ENCODE data around the gene MERTK.

MERTK gene

DNA sequence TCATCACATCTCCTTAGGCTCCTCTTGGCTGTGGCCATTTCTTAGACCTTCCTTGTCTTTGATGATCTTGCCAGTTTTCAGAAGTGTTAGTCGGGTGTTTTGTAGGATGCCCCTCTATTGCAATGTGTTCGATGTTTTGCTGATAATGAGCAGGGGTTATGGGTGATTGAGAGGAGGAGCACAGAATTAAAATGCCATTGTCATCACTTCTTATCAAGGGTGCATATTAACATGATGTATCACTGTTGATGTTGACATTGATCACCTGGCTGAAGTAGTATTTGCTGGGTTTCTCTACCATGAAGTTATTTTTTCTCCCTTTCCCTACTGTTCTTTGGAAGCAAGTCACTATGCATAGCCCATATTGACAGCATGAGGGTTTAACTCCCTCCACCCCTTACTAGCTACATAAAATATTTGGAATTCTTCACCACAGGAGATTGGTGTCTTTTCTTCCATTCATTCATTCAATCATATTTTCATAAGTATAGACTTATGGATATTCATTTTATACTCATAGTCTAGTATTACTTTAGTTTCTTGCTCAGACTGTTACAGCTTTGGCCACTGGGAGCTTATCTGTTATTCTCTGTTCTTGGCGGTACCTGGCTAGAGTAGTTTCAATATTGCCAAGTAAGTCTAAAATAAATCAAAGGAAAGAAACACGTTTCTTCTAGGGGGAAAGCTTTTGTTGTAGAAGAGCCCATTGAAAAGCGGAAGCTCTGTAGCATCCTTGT, 102.2 kb downstream of the MERTK start:
- no peak for TF ChIP-seq ZFX (IDR thresholded peaks at IDR 0.05)
- TF ChIP-seq, protein P1, sequence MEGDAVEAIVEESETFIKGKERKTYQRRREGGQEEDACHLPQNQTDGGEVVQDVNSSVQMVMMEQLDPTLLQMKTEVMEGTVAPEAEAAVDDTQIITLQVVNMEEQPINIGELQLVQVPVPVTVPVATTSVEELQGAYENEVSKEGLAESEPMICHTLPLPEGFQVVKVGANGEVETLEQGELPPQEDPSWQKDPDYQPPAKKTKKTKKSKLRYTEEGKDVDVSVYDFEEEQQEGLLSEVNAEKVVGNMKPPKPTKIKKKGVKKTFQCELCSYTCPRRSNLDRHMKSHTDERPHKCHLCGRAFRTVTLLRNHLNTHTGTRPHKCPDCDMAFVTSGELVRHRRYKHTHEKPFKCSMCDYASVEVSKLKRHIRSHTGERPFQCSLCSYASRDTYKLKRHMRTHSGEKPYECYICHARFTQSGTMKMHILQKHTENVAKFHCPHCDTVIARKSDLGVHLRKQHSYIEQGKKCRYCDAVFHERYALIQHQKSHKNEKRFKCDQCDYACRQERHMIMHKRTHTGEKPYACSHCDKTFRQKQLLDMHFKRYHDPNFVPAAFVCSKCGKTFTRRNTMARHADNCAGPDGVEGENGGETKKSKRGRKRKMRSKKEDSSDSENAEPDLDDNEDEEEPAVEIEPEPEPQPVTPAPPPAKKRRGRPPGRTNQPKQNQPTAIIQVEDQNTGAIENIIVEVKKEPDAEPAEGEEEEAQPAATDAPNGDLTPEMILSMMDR (conservative IDR thresholded peaks at IDR 0.05): no peak
- H3K27ac ChIP-seq: no peak overlapping the region

DNA sequence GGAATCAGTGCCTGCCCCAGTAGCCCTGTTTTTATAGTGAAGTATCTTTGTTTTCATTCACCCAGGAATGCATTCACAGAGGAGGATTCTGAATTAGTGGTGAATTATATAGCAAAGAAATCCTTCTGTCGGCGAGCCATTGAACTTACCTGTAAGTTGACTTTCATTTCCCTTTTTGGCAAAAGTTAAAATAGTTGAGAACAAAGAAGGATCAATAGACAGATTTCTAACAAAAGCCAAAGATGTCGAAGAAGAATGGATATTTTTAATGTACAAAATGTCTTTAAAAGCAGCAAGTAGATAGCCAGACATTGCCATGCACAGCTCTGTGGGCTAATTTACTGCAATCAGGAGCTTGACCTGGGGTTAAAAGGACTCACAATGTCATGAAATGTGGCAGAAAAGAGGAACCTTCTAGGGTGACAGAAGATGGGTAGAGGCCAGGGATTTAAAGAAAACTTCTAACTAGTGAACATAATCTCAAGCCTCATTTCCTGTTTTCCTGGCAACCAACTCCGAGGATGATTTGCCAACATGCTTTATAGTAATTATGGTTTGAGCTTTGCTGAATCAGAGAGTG, 102.8 kb downstream of the MERTK start:
- H3K27ac ChIP-seq: no peak overlapping the region
- TF ChIP-seq, protein P1 (conservative IDR thresholded peaks at IDR 0.05): no peak
- no peak for TF ChIP-seq ZFX (IDR thresholded peaks at IDR 0.05)

DNA sequence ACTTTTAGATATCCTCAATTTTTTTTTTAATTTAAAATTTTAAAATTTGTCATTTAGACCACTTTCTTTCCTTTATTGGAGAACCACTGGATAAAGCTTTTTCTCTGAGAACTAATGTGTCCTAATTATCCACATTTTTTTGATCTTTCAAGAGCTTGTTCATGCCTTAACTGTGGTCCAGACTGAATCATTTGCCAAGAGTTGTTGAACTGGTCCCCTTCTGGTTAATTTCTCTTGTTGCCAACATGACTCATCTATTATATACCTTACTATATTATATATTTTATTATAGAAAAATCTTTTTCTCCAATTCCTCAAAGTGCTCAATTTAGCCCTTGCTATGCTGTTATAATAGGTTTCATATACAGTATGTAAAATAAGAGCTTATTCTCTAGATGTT, 103.5 kb downstream of the MERTK start:
- H3K27ac ChIP-seq: no peak overlapping the region
- TF ChIP-seq, protein P1 (conservative IDR thresholded peaks at IDR 0.05): no peak
- no peak for TF ChIP-seq ZFX (IDR thresholded peaks at IDR 0.05)

DNA sequence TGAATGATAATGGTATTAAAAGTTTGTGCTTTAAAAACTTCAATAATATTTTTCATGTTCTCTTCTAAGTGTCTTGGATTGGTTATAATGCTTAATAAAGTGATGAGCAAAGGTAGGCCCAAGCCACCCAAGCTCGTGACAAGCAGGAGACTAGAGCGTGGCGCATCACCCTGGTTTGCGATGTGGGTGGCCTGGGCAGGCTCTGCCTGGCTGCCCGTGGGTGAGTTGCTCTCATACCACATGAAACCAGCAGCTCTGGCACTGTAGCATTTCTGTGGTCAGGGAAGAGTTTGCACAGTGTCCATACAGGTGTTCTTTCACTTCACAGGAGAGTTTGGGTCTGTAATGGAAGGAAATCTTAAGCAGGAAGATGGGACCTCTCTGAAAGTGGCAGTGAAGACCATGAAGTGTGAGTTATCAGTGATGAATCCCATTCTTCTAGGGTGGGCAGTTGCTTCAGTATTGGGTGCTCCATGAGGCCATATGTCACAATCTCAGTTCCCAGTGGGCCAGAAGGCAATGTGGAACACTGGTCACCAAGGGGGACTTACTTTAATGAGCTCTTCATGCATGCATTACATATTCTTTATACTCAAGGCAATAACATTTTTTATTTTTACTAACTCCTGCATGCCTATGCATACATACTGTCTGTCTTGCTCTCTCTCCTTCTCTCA, 105.3 kb downstream of the MERTK start:
- H3K27ac ChIP-seq: no peak overlapping the region
- TF ChIP-seq, protein P1 (conservative IDR thresholded peaks at IDR 0.05): no peak
- TF ChIP-seq ZFX (IDR thresholded peaks at IDR 0.05): no peak

DNA sequence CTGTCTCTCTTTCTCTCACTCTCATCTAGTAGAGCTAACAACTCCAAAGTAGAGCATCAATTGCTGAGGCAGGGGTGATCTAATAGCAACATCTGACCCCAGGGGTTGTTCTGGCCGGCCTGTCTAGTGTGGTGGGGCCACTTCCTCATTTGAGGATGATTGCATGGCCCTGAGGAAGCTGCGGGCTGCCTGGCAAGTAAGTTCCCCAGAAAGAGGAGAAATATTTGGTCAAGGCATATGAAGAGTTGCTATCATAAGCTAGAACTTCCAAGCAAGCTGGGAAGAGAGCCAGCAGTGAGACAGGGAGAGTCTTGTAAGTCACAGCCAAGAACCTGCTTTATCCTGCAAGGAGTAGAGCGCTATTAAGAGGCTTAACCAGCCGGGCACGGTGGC, 105.8 kb downstream of the MERTK start:
- H3K27ac ChIP-seq: no peak overlapping the region
- TF ChIP-seq ZFX (IDR thresholded peaks at IDR 0.05): no peak
- TF ChIP-seq, protein P1 (conservative IDR thresholded peaks at IDR 0.05): no peak

DNA sequence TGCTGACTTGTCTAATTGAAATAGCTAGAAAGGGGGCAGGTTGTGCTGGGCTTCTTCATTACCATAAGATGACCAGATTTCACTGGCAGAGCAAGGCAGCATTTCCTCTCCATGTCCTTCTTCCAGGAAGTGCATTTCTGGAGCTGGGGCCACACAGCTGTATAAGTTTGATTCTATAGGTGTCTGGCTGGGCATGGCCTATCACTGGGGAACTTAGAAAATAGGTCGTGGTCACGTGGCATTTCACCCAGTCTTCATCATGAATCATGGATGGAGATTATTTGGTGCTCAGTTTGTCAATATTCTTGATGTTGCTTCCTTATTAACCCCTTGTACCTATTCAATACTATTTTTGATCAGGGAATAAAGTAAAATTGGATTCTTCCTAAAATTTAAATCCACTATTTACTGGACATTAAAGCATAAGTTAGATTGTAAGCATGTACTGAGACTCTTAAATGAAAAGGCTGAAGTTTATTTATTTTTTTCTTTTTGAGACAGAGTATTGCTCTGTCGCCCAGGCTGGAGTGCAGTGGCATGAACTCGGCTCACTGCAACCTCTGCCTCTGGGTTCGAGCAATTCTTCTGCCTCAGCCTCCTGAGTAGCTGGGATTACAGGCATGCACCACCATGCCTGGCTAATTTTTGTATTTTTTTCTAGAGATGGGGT, 107.1 kb downstream of the MERTK start:
- TF ChIP-seq, protein P1 (conservative IDR thresholded peaks at IDR 0.05): no peak
- no peak for TF ChIP-seq ZFX (IDR thresholded peaks at IDR 0.05)
- no peak overlapping the region for H3K27ac ChIP-seq

DNA sequence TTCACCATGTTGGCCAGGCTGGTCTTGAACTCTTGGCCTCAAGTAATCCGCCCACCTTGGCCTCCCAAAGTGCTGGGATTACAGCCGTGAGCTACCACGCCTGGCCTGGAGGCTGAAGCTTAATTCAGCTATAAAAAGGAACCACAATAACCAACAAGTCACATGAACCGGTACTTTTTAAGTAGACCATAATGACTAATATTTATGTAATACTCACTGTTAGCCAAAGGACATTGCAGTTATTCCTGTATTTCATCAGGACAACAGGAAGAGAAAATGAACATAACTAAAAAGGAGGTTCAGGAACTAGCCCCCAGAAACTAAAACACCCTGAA, 107.6 kb downstream of the MERTK start:
- TF ChIP-seq ZFX (IDR thresholded peaks at IDR 0.05): no peak
- TF ChIP-seq, protein P1 (conservative IDR thresholded peaks at IDR 0.05): no peak
- no peak overlapping the region for H3K27ac ChIP-seq

Measured in C4-2B (cell line).